Right cardiac atrium (tissue), 5 donors: ENCODE measurements around the gene NEU1. TPM values are rescaled to one million over a fixed set of nuclear protein-coding genes. Genes with fewer than 3 reads are reported as not detected.
"Not testable (repeated sequence)": the region's sequence is repeated elsewhere in the genome, so short reads cannot be mapped to it uniquely, and the experiment has no call there.

ENCODE experiments used
- ATAC-seq, 2 donors: fragments of 200-7000 bp; cut with Tn5 transposase; one replicate each; pipeline versions ENCODE4 v1.8.0 to v1.9.1; 2020; ENCODE audit warnings: moderate library complexity in 2 of 2, mild to moderate bottlenecking in 1 of 2
- DNase-seq, 3 donors: peaks; one replicate each; pipeline ENCODE4 v3.0.0-alpha.2; 2020
- H3K27ac ChIP-seq: one replicate; pipeline ENCODE4 v1.5.1; 2013; ENCODE audit warnings: mild to moderate bottlenecking, low read length, control low read depth, moderate library complexity
- H3K27me3 ChIP-seq: one replicate; pipeline ENCODE4 v1.6.1; 2013; ENCODE audit not compliant: control insufficient read depth, insufficient read depth
- H3K4me1 ChIP-seq: one replicate; pipeline ENCODE4 v1.6.1; 2013; ENCODE audit warnings: low read length; ENCODE audit not compliant: control insufficient read depth, insufficient read depth
- H3K4me3 ChIP-seq: one replicate; pipeline ENCODE4 v1.5.1; 2013; ENCODE audit warnings: low read length, control low read depth
- H3K9me3 ChIP-seq: one replicate; pipeline ENCODE4 v1.6.1; 2013; ENCODE audit warnings: low read length; ENCODE audit not compliant: control insufficient read depth
- WGBS: extraction: QIAGEN DNeasy Blood & Tissue Kit; methylation state at CpG from one replicate; pipeline ENCODE4 v1.1.7; 2013; 5-methylcytosine and 5-hydroxymethylcytosine counted together
- intact Hi-C, 4 donors: fragments of 100-400 bp; cut with DNase I; formaldehyde crosslinking; loops; one replicate each; pipeline versions ENCODE4 v1.11.0 to v1.14.0; 2022 to 2023
- polyA plus RNA-seq: library from polyadenylated mRNA; stranded (reverse); fragments of 200-250 nt; gene quantifications from one replicate; pipeline ENCODE4 v1.2.3, GENCODE V29; 2013
- total RNA-seq, 4 donors: library from RNA; stranded (reverse); fragmentation: NEBNext Ultra II Directional; extraction: Animal tissue kit (Norgen Biotek cat#: 25700); gene quantifications; one replicate each; pipeline ENCODE4 v1.2.1, GENCODE V29; 2021
- donor health status: healthy with polysubstance abuse.
- donor health status: DM: no; HTN: yes; CAD: no.
- donor health status: DM: no; HTN: no; CAD: no.
- donor health status: DM: no; HTN: yes; CAD: no; lungs with severe emphysema.
- donor health status: DM: yes; HTN: yes; CAD: no.

The NEU1 gene
- total and polyA plus RNA-seq, 5 donors, result 18.5 to 28.2 (median 24.8) TPM

DNA sequence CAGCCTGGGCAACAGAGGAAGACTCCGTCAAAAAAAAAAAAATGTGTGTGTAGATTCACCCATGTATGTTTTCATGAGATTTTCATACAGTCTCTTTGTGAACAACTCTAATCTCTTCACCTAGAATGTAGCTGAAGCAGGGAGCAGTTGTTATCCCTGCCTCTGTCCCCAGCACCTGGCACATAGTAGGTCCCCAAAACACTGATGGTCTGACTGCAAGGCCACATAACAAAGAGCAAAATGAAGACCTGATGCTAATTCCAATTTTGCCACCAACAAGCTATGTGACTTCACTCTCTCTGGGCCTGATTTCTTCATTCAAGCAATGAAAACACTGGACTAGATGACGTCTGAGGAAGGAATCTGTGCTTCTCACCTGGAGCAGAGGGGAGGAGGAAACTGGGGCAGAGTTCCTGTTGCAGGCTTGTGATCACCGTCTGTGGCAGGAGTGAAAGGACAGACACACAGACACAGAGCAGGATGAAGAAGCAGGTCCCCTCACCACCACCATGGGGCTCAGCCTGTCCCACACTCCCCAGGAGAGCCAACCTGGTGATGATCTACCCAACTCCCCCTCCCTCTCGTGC, 11.6 kb upstream of the NEU1 start:
- Histone ChIP-seq H3K27ac (no peak overlapping the region), H3K9me3 (no peaks in the 10 kb centered on the region), H3K27me3 (no peaks in the 10 kb centered on the region), H3K4me3 (no peak overlapping the region), H3K4me1 (no peaks in the 10 kb centered on the region)
- 43% methylated on average over 4 of the region's 4 CpGs for WGBS
- DNase-seq (peak in 1 of 3 donors; percentile 10), ATAC-seq (no peak)
- intact Hi-C loops, result no loop called here

DNA sequence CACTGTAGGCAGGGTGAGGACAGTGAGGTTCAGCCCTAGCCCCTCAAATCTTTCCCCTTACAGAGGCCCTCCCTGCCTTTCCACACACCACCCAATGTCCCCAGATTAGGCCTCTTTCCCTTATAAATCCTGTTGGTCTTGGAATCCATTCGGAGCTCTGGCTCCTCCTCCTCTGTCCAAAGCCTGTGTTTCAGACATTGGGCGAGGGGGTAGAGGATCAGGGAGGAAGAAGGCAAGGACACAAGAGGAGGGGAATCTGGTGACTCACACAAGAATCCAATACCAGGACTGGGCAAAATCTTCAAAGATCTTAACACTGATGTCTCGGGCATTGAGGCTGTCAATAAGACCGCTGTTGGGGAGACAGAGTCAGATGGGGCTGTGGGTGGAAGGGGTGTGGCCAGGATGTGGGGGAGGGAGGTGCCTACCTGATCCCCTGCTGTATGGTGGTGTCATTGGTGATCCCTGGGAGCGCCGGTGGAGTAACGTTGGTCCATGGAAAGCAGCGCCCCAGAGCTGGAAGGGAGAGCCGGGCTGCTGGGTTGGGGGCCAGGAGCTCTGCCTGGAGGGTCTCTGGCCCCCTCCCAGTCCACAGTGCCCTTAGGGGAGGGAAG, 8.5 kb upstream of the NEU1 start:
- intact Hi-C loops, result no loop called here
- DNase-seq (peak in 1 of 3 donors; percentile 34), ATAC-seq (no peak)
- H3K4me3 ChIP-seq, result no peak overlapping the region
- no peaks in the 10 kb centered on the region for H3K27me3 ChIP-seq
- H3K4me1 ChIP-seq, result no peaks in the 10 kb centered on the region
- no peak overlapping the region for H3K27ac ChIP-seq
- WGBS, result 50% methylated on average over 9 of the region's 9 CpGs
- no peaks in the 10 kb centered on the region for H3K9me3 ChIP-seq

DNA sequence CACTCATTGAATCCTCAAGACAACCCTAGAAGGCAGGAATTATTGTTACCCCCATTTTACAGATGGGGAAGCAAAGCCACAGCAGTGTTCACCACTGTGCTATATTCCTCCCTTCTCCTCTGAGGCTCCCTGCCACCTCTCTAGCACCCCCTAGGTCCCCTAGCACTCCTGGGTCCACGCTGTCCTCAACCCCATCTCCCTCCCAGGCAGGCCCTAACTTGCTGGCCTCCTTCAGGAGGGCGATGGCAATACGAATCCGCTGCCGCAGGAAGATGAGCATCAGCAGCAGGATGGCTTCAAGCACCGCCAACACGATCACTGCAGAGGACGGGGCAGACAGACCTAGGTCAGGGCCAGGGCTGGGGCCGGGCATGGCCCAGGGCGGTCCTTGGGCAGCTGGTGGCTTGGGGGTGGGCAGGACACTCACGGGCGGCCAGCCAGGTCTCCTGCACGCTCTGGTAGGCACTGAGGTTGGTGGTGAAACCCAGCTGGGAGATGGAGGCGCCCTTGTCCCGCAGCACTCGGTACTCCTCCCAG, 7.8 kb upstream of the NEU1 start:
- ATAC-seq (peak in 1 of 2 donors; percentile 24), DNase-seq (peak in 2 of 3 donors; percentile 37 to 44)
- no peak overlapping the region for H3K4me3 ChIP-seq
- intact Hi-C loops, result no loop called here
- H3K27ac ChIP-seq, result no peak overlapping the region
- H3K4me1 ChIP-seq, result no peaks in the 10 kb centered on the region
- 77% methylated on average over 16 of the region's 16 CpGs for WGBS
- H3K9me3 ChIP-seq, result no peaks in the 10 kb centered on the region
- no peaks in the 10 kb centered on the region for H3K27me3 ChIP-seq

DNA sequence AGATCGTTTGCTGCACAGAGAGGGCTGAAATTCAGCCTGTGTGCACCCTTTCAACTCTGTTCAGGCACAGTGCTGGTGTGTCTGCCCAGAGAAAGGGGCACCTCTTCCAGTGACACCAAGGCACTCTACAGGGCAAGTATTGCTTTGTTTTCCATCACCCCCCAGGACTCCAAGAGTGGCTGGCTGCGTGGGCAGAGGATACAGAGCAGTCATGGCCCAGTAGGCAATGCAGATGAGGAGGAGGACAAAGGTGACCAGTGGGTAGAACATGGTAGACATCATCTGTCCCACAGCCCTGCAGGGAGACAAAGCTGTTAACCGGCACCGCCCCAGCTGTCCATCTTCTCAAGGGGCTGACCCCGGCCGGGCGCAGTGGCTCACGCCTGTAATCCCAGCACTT, 6.7 kb upstream of the NEU1 start:
- ATAC-seq (no peak), DNase-seq (peak in 2 of 3 donors; percentile 25 to 36)
- H3K27ac ChIP-seq, result no peak overlapping the region
- no peaks in the 10 kb centered on the region for H3K27me3 ChIP-seq
- 75% methylated on average over 8 of the region's 8 CpGs for WGBS
- intact Hi-C loops, result loop anchor here in 1 of 4 donors (10.0 kb wide), 1 partner anchor 185 kb away; the partner anchor contains the start of gene LY6G5C
- no peaks in the 10 kb centered on the region for H3K9me3 ChIP-seq
- H3K4me1 ChIP-seq, result no peaks in the 10 kb centered on the region
- no peak overlapping the region for H3K4me3 ChIP-seq

DNA sequence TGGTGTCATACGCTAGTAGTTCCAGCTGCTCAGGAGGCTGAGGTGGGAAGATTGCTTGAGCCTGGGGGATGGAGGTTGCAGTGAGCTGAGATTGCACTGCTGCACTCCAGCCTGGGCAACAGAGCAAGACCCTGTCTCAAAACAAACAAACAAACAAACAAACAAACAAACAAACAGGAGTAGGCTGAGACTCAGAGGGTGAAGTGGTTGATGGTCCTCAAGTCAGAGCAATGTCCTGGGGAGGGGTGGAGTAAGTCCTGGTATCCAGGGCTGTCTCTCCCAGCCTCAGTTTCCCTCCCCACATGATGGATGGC, 6.0 kb upstream of the NEU1 start:
- H3K4me3 ChIP-seq, DNase-seq, H3K9me3 ChIP-seq, ATAC-seq, H3K4me1 ChIP-seq, H3K27me3 ChIP-seq, H3K27ac ChIP-seq: not testable (repeated sequence)
- intact Hi-C loops, result loop anchor here in 1 of 4 donors (10.0 kb wide), 1 partner anchor 184 kb away; the partner anchor contains the start of gene LY6G5C
- 75% methylated on average over 1 of the region's 1 CpG for WGBS

DNA sequence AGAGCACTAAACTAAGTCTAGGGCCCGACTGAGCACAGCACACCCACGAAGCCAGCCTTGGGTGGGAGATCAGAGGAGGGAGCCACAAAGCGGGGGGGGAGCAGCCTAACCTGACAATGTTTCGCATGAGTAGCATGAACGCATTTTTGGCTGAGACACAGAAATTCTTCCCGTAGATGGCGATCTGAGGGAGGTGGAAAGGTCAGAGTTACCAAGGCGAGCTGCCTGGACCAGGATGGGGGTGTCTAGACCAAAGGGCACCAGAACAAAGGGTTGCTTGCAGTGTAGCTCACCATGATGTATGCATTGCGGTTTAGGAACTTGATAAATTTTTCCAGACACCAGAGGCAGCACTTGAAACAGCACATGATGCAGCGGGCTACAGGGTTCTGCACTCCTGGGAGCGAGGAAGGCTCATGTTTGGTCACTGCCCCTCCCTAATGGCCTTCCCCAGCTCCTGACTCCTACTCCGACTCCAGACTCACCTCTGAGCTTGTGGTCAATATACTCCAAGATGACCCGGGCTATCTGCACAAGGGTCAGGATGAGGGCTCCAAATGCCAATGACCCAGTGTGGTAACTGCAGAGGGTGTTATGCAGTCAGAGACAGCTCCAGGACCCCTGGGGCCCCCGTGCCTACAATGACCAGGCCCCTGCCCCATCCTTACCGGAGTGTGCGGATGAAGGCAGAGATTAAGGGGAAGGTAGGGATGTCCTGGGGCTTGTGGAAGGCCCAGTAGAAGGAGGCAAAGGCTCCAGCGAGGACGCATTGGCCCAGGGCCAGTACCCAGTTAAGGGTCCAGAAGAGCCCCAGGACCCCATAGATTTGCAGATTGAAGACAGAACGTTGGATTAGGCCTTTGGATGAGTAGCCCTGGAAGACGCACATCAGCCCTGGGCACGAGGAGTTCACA, 2.8 kb upstream of the NEU1 start:
- Histone ChIP-seq H3K27me3 (no peaks in the 10 kb centered on the region), H3K4me1 (peaks cover 2% of the 10 kb centered on the region), H3K9me3 (no peaks in the 10 kb centered on the region), H3K27ac (no peak overlapping the region), H3K4me3 (no peak overlapping the region)
- ATAC-seq (no peak), DNase-seq (peak in 2 of 3 donors; percentile 27 to 30)
- intact Hi-C loops, result loop anchor here in 1 of 4 donors (10.0 kb wide), 1 partner anchor 181 kb away; the partner anchor contains the start of gene LY6G5C
- 79% methylated on average over 21 of the region's 21 CpGs for WGBS

DNA sequence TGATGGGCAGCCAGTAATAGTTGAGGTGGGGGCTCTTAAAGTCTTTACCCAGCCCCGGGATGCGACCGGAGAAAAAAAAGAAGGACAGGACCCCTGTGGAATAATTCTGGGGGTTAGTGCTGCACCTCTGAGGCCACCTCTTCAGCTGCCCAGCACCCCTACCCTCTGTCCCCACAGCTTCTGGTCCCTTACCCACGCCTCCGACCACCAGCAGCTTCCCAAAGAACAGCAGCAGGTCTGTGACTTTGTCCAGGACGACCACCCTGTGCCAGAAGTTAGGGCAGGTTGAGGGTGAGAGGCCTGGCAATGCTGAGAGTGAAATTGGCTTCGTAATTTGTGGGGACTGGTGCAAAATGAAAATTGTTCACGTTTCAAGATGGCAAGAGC, 2.2 kb upstream of the NEU1 start:
- Histone ChIP-seq H3K9me3 (no peaks in the 10 kb centered on the region), H3K27ac (no peak overlapping the region), H3K4me1 (peaks cover 2% of the 10 kb centered on the region), H3K27me3 (no peaks in the 10 kb centered on the region), H3K4me3 (no peak overlapping the region)
- DNase-seq (peak in 2 of 3 donors; percentile 26 to 28), ATAC-seq (no peak)
- WGBS, result 85% methylated on average over 8 of the region's 8 CpGs
- intact Hi-C loops, result loop anchor here in 1 of 4 donors (10.0 kb wide), 1 partner anchor 180 kb away; the partner anchor contains the start of gene LY6G5C

DNA sequence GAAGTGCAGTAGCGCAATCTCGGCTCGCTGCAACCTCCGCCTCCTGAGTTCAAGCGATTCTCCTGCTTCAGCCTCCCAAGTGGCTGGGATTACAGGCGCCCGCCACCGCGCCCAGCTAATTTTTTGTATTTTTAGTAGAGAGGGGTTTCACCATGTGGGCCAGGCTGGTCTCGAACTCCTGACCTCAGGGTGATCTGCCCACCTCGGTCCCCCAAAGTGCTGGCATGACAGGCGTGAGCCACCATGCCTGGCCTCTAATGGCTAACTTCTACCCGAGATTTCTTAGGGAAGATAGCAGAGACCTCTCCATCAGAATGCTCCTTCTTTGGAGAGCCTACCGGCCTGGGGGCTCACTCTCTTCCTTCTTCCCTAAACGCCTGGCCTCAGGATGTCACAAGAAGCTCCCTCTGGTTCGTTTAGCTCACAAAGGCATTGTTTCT, 1.5 kb upstream of the NEU1 start:
- not testable (repeated sequence) for H3K27me3 ChIP-seq, H3K9me3 ChIP-seq, H3K27ac ChIP-seq, ATAC-seq, H3K4me1 ChIP-seq
- H3K4me3 ChIP-seq, result peak overlapping the region; percentile 46
- peak in 1 of 3 donors; percentile 54 for DNase-seq
- 14% methylated on average over 16 of the region's 16 CpGs for WGBS
- intact Hi-C loops, result loop anchor here in 1 of 4 donors (10.0 kb wide), 1 partner anchor 179 kb away; the partner anchor contains the start of gene LY6G5C

DNA sequence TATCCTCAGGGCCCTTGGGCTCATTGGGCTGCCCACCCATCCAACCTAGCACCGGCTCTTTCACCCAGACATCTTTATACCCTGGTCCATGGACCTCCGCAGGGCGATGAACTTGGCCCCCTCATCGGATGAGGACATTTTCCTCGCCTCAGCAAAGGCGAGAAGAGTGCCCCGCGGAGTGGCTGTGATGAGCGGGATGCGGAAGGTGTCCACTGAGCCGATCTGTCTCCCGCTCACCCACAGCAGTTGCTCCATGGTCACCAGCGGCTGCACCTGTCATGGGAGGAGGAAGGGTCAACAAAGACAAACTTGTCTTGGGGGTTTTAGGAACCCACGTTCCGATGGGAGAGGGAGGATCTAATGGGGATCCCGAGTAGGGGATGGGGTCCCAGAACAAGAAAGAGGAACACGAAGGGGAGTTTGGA, 690 bp downstream of the NEU1 start:
- DNase-seq, result peak in 1 of 3 donors; percentile 65
- Histone ChIP-seq H3K9me3 (no peaks in the 10 kb centered on the region), H3K27ac (no peak overlapping the region), H3K4me3 (peak overlapping the region; percentile 85), H3K27me3 (no peaks in the 10 kb centered on the region), H3K4me1 (peaks cover 2% of the 10 kb centered on the region)
- 39% methylated on average over 17 of the region's 17 CpGs for WGBS
- intact Hi-C loops, result loop anchor here in 1 of 4 donors (10.0 kb wide), 1 partner anchor 177 kb away; the partner anchor contains the start of gene LY6G5C
- no peak for ATAC-seq

DNA sequence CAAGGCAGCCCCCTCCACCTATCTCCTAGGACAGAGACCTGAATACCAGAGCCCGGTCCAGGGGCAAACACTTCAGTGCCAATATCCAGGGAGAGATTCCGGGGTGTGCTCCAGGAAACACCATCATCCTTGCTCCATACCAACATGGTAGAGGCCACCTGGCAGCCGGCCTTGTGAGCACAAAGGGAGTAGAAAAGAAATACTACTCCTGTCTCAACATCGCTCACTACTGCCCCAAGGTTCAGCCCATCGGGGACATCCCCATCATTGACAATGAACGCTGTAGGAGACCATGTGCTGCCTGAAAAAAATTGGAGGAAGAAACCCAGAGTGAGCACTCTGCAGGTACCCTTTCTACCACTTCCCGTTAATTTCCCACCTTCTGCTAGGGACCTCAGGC, 1.5 kb downstream of the NEU1 start:
- intact Hi-C loops, result loop anchor here in 1 of 4 donors (10.0 kb wide), 1 partner anchor 176 kb away; the partner anchor contains the start of gene LY6G5C
- ATAC-seq, result no peak
- WGBS, result 93% methylated on average over 7 of the region's 7 CpGs
- Histone ChIP-seq H3K27ac (no peak overlapping the region), H3K4me1 (peaks cover 2% of the 10 kb centered on the region), H3K9me3 (no peaks in the 10 kb centered on the region), H3K4me3 (no peak overlapping the region), H3K27me3 (no peaks in the 10 kb centered on the region)
- peak in 1 of 3 donors; percentile 32 for DNase-seq
